Common myeloid progenitor, CD34-positive (primary cell): ENCODE data around the gene SLC15A2.
"Not testable (repeated sequence)": the region's sequence is repeated elsewhere in the genome, so short reads cannot be mapped to it uniquely, and the experiment has no call there.

ENCODE experiments used
- CTCF ChIA-PET: fragments of 350-600 bp; sonication (Branson Sonifier 250); formaldehyde crosslinking; loops from one replicate; lab custom pipeline; 2021; ENCODE audit warnings: antibody characterized with exemption; lab: Charles Lee
- POLR2A ChIA-PET: fragments of 350-600 bp; sonication (Branson Sonifier 250); formaldehyde crosslinking; loops from one replicate; lab custom pipeline; 2021; ENCODE audit warnings: antibody characterized with exemption; lab: Charles Lee
- DNase-seq, 3 donors: peaks; one replicate each; pipeline versions ENCODE4 v3.0.0 to v3.0.0-alpha.2; 2013
- H3K27ac ChIP-seq, 2 experiments: 1 replicate in 1 of 2; 2 replicates in 1 of 2; pipeline ENCODE4 v1.7.0; 2013; ENCODE audit warnings: inconsistent platforms in 2 of 2, low read length in 2 of 2, mild to moderate bottlenecking in 2 of 2, low read depth in 1 of 2, moderate library complexity in 1 of 2; ENCODE audit not compliant: severe bottlenecking in 2 of 2, insufficient read depth in 1 of 2, poor library complexity in 1 of 2
- H3K27me3 ChIP-seq, 5 experiments: replicated peaks in 2 of 5; 1 replicate in 3 of 5; 2 replicates in 2 of 5; pipeline versions ENCODE4 v1.6.1 to v1.7.0; 2013; ENCODE audit warnings: low read length in 4 of 5, mild to moderate bottlenecking in 2 of 5, moderate library complexity in 2 of 5, inconsistent platforms in 1 of 5; ENCODE audit not compliant: insufficient read depth in 5 of 5, control insufficient read depth in 4 of 5
- H3K36me3 ChIP-seq, 4 experiments: 1 replicate in 2 of 4; 2 replicates in 2 of 4; pipeline versions ENCODE4 v1.6.1 to v1.7.0; 2013; ENCODE audit warnings: low read length in 3 of 4, control low read depth in 1 of 4, mild to moderate bottlenecking in 1 of 4; ENCODE audit not compliant: control insufficient read depth in 4 of 4, insufficient read depth in 4 of 4
- H3K4me1 ChIP-seq, 4 experiments: 1 replicate in 3 of 4; 2 replicates in 1 of 4; pipeline versions ENCODE4 v1.6.1 to v1.7.1; 2013; ENCODE audit warnings: low read length in 3 of 4, mild to moderate bottlenecking in 3 of 4, control low read depth in 1 of 4, inconsistent platforms in 1 of 4, moderate library complexity in 1 of 4; ENCODE audit not compliant: control insufficient read depth in 4 of 4, insufficient read depth in 4 of 4; ENCODE audit errors: control extremely low read depth in 1 of 4
- H3K4me3 ChIP-seq, 7 experiments: 1 replicate in 4 of 7; 2 replicates in 3 of 7; pipeline versions ENCODE4 v1.5.1 to v1.7.0; 2013; ENCODE audit warnings: mild to moderate bottlenecking in 7 of 7, low read length in 6 of 7, moderate library complexity in 6 of 7, inconsistent platforms in 2 of 7, low read depth in 2 of 7, control low read depth in 1 of 7; ENCODE audit not compliant: insufficient read depth in 4 of 7, control insufficient read depth in 1 of 7; ENCODE audit errors: extremely low read depth in 1 of 7
- H3K9me3 ChIP-seq, 5 experiments: 1 replicate in 4 of 5; 2 replicates in 1 of 5; pipeline versions ENCODE4 v1.6.1 to v1.7.1; 2013; ENCODE audit warnings: low read length in 4 of 5, mild to moderate bottlenecking in 2 of 5, inconsistent platforms in 1 of 5, low read depth in 1 of 5, moderate library complexity in 1 of 5; ENCODE audit not compliant: control insufficient read depth in 4 of 5, insufficient read depth in 2 of 5; ENCODE audit errors: control extremely low read depth in 1 of 5
- WGBS: methylation state at CpG from one replicate; pipeline ENCODE4 v1.1.5; 2013; ENCODE audit not compliant: insufficient coverage; 5-methylcytosine and 5-hydroxymethylcytosine counted together

The SLC15A2 gene

GRCh38 chr3:121918779-121919483, 24.7 kb downstream of the SLC15A2 start:
- 96% methylated on average over 16 of the region's 19 CpGs for WGBS
- no peak overlapping the region for H3K27ac ChIP-seq
- H3K9me3 ChIP-seq: no peaks in the 10 kb centered on the region
- CTCF ChIA-PET: no interaction called here
- DNase-seq: no peak
- POLR2A ChIA-PET: no interaction called here
- no peak overlapping the region for H3K4me3 ChIP-seq
- peaks cover 18 to 85% (median 38%) of the 10 kb centered on the region in 4 experiments for H3K36me3 ChIP-seq
- H3K27me3 ChIP-seq: no peaks in the 10 kb centered on the region
- peaks cover 0 to 5% (median 2%) of the 10 kb centered on the region in 4 experiments for H3K4me1 ChIP-seq

- H3K9me3 ChIP-seq: peaks cover 0 to 11% (median 2%) of the 10 kb centered on the region in 5 experiments
- no peaks in the 10 kb centered on the region for H3K4me1 ChIP-seq
- 100% methylated on average over 2 of the region's 3 CpGs for WGBS
- POLR2A ChIA-PET: no interaction called here
- CTCF ChIA-PET: no interaction called here
- H3K36me3 ChIP-seq: peaks cover 34 to 92% (median 49%) of the 10 kb centered on the region in 4 experiments
- H3K27ac ChIP-seq: no peak overlapping the region
- H3K4me3 ChIP-seq: no peak overlapping the region
- no peaks in the 10 kb centered on the region for H3K27me3 ChIP-seq
- DNase-seq: no peak
These were observed 30.5 kb downstream of the SLC15A2 start for GRCh38 chr3:121924734-121925133.

GRCh38 chr3:121926380-121926779, 32.2 kb downstream of the SLC15A2 start:
- ChIA-PET POLR2A (no interaction called here), CTCF (no interaction called here)
- Histone ChIP-seq H3K36me3 (peaks cover 39 to 97% (median 55%) of the 10 kb centered on the region in 4 experiments), H3K9me3 (peaks cover 0 to 11% (median 2%) of the 10 kb centered on the region in 5 experiments), H3K27ac (no peak overlapping the region), H3K4me1 (no peaks in the 10 kb centered on the region), H3K27me3 (no peaks in the 10 kb centered on the region), H3K4me3 (no peak overlapping the region)
- DNase-seq: no peak
- no CpG with 5 or more reads among the region's 1 CpG for WGBS

GRCh38 chr3:121938141-121938855, 44.1 kb downstream of the SLC15A2 start:
- 97% methylated on average over 21 of the region's 29 CpGs for WGBS
- H3K4me3 ChIP-seq, H3K27me3 ChIP-seq, H3K4me1 ChIP-seq, DNase-seq, CTCF ChIA-PET, POLR2A ChIA-PET, H3K9me3 ChIP-seq, H3K27ac ChIP-seq: not testable (repeated sequence)
- H3K36me3 ChIP-seq: peaks cover 8 to 43% (median 24%) of the 10 kb centered on the region in 4 experiments

GRCh38 chr3:121941592-121941991, 47.4 kb downstream of the SLC15A2 start:
- H3K27me3 ChIP-seq: no peaks in the 10 kb centered on the region
- CTCF ChIA-PET: no interaction called here
- DNase-seq: no peak
- H3K36me3 ChIP-seq: peaks cover 18 to 62% (median 29%) of the 10 kb centered on the region in 4 experiments
- POLR2A ChIA-PET: no interaction called here
- H3K27ac ChIP-seq: no peak overlapping the region
- H3K4me1 ChIP-seq: no peaks in the 10 kb centered on the region
- H3K9me3 ChIP-seq: no peaks in the 10 kb centered on the region
- no CpG with 5 or more reads among the region's 1 CpG for WGBS
- H3K4me3 ChIP-seq: no peak overlapping the region

GRCh38 chr3:121942116-121942786, 48.0 kb downstream of the SLC15A2 start:
- H3K4me3 ChIP-seq: no peak overlapping the region
- H3K27ac ChIP-seq: no peak overlapping the region
- peaks cover 18 to 64% (median 29%) of the 10 kb centered on the region in 4 experiments for H3K36me3 ChIP-seq
- no peaks in the 10 kb centered on the region for H3K4me1 ChIP-seq
- CTCF ChIA-PET: interaction anchor here (1.0 kb wide), 1 partner anchor 13 kb away, joined by 3 read pairs; no protein-coding TSS in a partner anchor
- WGBS: 100% methylated on average over 1 of the region's 4 CpGs
- POLR2A ChIA-PET: no interaction called here
- no peaks in the 10 kb centered on the region for H3K9me3 ChIP-seq
- DNase-seq: no peak
- no peaks in the 10 kb centered on the region for H3K27me3 ChIP-seq
